Epithelial cell of esophagus (primary cell): ENCODE results near the gene CA10.

ENCODE experiments used
- DNase-seq: peaks from one replicate; pipeline ENCODE4 v3.0.0; 2010; ENCODE audit warnings: low read depth
- H3K4me3 ChIP-seq: 2 replicates; pipeline ENCODE4 v1.5.1; 2011; ENCODE audit warnings: mild to moderate bottlenecking, low read length, control low read depth
- CTCF ChIP-seq: IDR thresholded peaks from 2 replicates; pipeline ENCODE4 v1.5.1; 2011; ENCODE audit warnings: low read depth, mild to moderate bottlenecking, low read length, control low read depth, inconsistent platforms; ENCODE audit not compliant: insufficient read depth; ENCODE audit errors: missing control alignments

Gene CA10

GRCh38 chr17:51580869-51581268 lies 577.6 kb downstream of the CA10 start:
- no peak overlapping the region for H3K4me3 ChIP-seq
- no peak for DNase-seq
- TF ChIP-seq CTCF = no peak
